Activated effector memory CD4-positive, alpha-beta T cell treated with Interleukin-2 at 50 U/mL for 16 hours (primary cell): Measurements from ENCODE around the gene DPEP1.
"Not testable (repeated sequence)": the region's sequence is repeated elsewhere in the genome, so short reads cannot be mapped to it uniquely, and the experiment has no call there.

Source experiments
- DNase-seq: peaks from one replicate; pipeline ENCODE4 v3.0.0-alpha.2; 2020

Gene DPEP1

GRCh38 chr16:89613231-89613953 is at the start of gene DPEP1:
TSS of gene DPEP1 (plus strand) at chr16:89613642. CDS start at chr16:89630411, 16,769 bp downstream.
- DNase-seq, result no peak

DNA sequence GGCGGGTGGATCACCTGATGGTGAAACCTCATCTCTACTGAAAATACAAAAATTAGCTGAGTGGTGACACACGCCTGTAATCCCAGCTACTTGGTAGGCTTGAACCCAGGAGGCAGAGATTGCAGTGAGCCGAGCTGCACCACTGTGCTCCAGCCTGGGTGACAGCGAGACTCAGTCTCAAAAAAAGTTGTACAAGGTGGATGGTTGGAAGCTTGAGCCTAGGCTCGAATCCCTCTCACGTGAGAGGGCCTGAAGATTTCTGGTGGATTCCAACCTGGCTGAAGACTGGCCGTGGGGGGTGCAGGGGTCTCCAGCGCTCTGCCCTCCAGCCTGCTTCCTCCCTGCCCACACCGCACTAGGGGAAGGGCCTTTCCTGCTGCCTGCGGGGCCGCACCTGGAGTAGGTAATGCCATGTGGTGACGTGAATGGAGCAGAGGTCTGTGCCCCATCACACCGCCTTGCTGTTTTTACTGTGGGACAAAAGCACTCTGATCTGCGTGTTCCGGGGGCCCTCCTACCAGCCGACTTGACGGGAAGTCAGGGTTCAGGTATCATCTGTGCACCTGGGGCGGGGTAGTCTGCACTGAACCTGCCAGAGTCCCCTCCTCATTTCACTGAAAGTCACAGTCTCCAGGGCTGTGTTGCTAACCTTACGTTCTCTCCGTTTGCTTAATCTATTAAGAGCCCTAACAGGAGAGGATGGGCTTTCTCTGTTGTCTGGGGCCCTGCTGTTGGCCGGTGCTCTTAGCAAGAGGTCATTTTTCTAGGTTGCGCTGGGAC is 48.8 kb upstream of the DPEP1 start:
- no peak for DNase-seq

DNA sequence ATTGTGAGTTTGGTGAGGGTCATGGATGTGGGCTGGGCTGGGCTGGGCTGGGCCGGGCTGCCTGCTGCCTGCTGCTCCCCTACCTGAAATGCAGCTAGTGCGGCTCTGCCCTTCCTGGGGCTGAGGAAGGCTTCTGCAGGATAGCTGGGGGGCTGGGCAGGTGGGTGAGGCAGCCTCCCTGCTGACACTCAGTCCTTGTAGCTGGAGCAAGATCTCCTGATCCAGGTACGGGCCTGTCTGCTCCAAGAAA is 48.3 kb upstream of the DPEP1 start:
- DNase-seq, result no peak

DNA sequence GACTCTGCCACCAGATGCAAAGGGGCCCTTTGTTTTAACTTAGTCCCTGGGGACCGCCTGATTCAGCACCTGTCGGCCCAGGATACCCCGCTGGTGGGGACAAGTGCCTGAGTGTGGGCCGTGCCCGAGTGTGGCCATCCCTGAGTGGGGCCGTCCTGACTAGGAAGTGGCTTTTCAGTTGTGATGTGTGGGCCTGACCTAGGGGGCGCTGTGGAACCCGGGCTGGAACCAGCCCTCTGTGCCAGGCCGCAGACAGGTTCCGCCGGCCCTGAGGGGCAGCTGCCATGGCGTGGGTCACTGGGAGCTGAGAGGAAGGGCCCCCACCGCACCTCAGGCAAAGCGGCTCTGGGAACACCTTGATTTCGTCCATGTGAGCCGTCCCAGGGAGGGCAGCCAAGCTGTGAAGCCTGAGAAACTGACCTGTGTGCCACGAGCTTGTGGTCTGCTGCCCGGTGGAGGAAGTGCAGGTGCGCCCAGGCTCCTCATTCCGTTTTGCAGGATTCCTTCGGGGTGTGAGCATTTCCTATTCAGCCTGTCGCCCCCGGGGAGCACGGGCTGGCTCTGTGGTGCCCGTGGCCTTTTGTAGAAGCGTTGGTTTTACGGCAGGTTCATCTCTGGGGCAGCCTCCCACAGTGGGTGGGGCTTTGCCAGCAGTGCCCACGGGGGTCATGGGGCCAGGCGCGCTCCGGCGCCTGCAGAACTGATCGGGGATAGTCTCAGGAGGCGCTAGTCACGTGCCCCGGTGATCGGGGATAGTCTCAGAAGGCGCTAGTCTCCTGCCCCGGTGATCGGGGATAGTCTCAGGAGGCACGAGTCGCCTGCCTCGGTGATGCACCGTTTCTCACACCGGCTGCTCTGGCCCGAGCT is 47.7 kb upstream of the DPEP1 start:
- DNase-seq, result peak; percentile 28

DNA sequence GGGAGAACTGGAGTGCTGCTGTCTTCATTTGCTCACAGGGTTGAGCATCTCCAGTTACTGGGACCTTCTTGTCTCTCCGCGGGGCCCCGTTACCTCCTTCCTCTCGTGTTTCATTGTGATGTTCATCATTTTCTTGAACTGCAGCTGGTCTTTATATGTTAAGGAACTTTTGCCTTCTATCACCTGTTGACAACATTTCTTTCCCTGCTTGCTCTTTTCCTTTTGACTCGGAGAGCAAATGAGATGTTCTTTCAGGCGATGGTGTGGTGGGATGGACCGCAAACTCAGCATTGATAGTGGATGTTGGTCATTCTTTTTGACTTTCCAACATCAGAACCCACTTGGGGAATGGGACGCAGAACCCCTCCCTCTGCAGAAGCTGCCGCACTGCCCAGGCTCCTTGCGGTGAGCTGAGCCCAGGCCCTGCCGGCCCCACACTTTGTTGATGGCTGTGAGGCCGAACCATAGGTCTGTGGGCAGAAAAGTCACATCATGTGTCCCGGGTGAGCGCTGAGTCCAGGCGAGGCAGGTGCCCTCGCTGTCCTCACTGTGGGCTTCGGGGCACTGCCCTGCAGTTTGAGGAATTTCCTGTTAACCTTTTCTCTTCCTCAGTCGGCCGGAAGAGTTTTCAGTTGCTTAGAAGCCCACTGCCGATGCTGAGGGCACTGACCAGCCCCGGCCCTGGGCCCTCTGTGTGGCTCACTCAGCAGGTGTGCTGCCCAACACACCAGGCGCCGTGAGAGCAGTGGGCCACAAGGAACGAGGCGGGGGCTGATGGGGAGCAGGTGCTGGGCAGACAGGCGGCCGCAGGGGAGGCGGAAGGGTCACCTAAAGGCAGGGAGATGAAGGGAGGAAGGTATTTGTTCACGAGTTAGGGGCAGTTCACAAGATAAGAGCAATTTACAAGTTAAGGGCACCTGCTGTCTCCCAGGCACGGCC is 45.5 kb upstream of the DPEP1 start:
- no peak for DNase-seq

DNA sequence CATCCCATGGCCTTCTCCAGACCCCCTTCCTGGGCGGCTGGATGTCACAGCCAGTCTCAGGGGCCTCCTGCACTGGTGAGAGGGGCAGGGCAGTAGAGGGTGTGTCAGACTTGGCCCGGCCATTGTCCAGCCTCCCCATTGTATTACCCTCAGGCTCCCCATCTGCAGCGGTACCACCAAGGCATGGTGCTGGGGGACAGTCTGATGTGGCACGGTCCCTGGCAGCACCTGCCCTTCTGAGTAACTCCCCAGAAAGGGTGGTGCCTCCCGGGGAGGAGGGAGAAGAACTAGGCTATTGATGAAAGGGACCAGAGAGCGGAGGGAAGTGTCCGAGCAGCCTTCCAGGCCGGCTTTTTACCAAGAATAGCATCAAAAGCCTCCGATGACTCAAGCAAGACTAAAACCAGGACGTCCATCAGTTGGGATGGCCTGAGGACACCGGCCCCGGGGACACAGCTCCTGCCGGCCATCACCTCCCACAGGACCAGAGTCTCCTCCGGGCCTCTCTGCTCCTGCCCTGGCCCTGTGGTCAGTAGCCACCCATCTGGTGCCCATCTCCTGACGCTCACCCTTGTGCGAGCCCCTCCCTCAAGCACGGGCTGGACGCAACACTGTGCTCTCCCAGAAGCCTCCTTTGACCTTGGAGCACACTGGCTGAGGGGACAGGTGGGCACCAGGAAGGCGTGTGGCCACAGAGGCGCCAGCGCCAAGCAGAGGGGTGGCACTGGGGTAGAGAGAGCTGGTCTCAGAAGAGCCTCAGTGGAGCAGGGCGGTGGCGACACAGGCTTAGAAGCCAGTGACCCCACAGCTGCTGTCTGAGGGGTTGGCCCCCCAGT is 43.7 kb upstream of the DPEP1 start:
- DNase-seq, result no peak

GRCh38 chr16:89570342-89570923 is 43.0 kb upstream of the DPEP1 start:
- DNase-seq, result no peak

GRCh38 chr16:89570983-89571598 is 42.4 kb upstream of the DPEP1 start:
- not testable (repeated sequence) for DNase-seq

DNA sequence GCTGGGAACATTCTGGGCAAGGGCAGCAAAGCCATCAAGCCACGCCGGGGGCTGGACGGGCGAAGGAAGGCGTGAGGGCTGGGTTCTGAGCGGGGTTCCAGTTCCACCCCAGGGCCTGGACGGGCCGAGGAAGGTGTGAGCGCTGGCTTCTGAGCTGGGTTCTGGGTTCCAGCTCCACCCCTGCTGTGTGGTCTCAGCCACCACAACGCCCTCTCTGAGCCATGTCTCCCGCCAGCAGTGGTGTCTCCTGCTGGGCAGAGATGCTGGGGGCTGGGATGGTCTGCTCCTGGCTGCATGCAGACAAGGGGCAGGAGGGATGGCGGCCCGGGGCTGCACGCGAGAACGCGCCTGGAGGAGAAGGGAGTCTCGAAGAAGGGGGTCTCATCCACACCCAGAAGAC is 41.8 kb upstream of the DPEP1 start:
- DNase-seq, result no peak

GRCh38 chr16:89572073-89572484 is 41.4 kb upstream of the DPEP1 start:
- DNase-seq, result no peak

GRCh38 chr16:89572485-89573205 is 40.8 kb upstream of the DPEP1 start:
- DNase-seq, result no peak

DNA sequence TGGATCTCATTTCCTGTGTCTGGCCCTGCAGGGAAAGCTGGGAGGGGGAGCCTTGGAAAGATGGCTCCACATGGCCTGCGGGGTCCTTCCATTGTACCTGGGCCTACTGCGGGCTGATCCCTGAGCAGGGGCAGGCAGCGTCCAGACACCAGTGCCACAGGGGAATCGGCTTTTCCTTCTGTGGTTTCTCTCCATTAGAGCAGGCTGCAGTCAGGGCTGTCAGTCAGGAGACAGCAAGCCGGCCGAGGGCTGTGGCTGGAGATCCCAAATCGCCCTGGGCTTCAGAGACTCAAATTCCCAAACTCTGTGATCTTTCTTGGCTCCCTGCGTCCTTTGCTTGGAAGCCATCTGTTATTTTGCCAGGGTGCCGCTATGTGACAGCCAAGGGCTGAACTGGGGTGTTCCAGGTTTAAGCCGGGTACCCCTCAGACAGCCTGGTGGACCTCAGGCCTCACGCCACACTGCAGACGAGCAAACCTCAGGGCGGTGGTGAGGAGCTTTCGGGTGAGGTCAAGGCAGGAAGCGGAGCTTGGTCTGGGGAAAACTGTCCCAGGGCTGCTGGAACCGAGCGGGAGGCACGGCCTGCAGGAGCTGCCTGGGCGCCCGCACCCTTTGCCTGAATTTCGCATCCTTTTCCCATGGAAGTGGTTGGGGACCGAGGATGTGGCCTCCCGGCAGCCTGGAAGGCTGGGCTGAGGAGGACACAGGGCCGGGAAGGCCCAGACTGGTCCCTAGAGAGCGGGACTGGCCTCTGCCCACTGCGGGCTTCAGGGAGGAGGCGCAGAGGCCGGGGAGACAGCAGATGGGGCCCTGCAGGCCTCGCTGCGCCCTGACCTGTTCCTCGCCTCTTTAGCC is 39.4 kb upstream of the DPEP1 start:
- no peak for DNase-seq

DNA sequence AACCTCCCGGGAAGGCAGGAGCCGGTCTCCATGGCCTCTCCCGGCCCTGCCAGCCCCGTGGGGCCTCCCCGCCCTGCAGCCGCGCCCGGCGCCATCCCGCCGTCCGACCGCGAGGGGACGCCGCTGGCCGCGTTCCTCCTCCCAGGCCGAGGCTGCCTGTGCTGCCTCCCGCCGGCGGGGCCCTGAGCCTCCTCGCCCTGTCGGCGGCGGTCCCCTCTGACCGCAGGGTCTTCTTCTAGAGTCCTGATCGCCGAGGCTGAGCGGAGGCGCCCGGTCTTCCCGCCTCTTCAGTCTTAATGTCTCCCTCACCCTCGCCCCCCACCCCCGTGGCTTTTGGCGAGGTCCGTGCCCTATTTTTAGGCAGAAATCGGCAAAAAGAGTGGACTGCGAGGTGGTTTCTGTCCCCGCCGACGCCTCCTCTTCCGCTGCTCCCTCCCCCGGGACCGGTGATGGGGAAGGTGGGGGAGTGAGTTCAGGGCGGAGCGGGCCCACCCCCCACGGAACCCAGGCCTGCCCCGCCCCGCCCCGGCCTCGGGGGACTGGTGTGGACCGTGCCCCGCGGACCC is 38.7 kb upstream of the DPEP1 start:
- peak; percentile 47 for DNase-seq

DNA sequence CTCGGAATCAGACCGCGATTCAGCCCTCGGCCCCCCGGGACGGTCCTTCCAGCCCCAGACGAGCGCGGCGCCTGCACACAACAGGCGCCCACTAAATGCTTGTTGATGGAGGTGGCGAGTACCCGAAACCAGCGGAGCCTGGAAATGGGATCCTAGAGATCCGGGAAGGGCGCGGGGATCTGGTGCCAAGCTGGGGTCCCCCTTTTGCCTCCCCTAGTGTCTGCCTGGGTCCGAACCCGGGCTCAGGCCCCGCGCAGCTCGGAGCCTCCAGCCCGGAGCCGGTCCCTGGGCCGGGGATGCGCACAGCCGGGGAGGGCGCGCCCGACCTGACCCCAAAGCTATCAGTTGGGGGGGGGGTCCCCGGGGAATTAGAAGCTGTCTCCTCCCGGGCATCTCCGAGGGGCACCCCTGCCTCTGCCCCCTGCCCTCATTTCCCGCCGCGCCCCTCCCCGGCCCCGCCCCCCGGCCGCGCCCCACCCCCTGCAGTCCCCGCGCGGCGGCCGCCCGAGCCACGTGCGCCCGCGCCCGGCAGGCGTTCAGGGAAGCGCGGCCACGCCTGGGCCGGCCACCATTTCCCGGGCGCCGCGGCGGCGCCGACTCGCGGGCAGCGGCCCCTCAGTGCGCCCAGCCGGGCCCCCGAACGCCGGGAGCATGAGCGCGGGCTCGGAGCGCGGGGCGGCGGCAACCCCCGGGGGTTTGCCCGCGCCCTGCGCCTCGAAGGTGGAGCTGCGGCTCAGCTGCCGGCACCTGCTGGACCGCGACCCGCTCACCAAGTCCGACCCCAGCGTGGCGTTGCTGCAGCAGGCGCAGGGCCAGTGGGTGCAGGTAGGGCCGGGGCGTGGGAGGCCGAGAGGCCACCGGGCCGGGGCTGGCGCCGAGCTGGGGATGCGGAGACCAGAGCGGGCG is 37.9 kb upstream of the DPEP1 start, which contains the start of gene CPNE7:
TSS of gene CPNE7 (plus strand) at position 512 of the 906 bp plus-strand sequence. CDS start at position 652, 140 bp downstream.
- no peak for DNase-seq

DNA sequence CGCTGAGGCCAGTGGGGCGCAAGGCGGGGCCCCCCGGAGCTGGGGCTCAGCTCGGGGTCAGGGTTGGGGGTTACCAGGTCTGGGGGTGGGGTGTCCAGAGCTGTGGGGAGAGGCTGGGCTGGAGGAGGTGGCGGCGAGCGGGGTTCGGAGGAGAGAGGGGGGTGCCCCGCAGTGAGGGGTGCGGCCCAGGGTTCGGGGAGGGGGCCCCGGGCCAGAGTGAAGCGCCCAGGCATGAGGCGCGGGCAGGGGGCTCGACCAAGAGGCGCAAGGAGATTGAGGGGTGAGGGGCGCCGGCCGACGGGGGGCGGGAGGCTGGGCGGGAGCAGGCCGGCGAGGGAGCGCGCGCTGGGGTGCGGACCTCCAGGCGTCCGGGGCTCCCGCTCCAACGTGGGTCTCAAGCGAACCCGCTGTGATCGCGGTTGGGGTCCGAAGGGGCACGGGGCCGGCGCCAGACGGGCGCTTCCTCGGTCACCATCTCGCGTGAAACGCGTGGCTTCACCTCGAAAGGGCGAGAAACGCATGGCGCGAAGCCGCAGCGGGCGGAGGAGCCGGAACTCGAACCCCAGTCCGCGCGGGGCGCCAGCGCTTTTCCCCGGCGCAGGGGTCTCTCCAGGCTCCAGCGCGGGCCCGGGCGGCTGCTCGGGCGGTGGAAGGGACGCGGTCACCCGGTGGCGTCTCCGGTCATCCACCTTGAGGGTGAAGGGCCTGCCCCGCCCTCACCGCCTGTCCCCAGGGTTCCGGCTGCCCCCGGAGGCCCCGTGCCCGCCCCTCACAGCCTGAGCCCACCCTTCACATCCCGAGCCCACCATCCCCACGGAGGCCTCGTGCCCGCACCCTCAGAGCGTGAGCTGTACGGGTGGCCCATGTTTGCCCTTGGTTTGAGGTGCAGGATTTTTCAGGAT is 37.0 kb upstream of the DPEP1 start:
- DNase-seq, result no peak

GRCh38 chr16:89577055-89577759 is 36.2 kb upstream of the DPEP1 start:
- no peak for DNase-seq
